GM19455 (cell line): Measurements from ENCODE around the gene MRPL20.
"Not testable (repeated sequence)": the region's sequence is repeated elsewhere in the genome, so short reads cannot be mapped to it uniquely, and the experiment has no call there.

Experiments used
- ATAC-seq: cut with Tn5 transposase; IDR thresholded peaks from one replicate; pipeline ENCODE4 v1.9.1; 2021; ENCODE audit not compliant: unreplicated experiment

Gene MRPL20

DNA sequence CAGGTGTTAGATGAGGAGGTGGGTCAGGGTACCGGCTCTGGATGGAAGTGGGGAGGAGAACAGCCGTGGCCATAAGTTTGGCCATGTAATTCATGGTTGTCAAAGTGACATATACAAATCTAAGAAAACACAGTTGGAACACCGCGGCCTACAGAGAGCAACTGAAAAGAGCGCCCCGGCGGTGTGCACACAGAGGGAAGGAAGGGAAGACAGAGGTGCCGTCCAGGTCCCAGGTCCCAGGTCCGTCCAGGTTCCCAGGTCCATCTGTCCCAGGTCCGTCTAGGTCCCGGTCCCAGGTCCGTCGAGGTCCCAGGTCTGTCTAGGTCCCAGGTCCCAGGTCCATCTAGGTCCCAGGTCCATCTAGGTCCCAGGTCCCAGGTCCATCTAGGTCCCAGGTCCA lies 4.5 kb upstream of the MRPL20 start:
- no peak for ATAC-seq

DNA sequence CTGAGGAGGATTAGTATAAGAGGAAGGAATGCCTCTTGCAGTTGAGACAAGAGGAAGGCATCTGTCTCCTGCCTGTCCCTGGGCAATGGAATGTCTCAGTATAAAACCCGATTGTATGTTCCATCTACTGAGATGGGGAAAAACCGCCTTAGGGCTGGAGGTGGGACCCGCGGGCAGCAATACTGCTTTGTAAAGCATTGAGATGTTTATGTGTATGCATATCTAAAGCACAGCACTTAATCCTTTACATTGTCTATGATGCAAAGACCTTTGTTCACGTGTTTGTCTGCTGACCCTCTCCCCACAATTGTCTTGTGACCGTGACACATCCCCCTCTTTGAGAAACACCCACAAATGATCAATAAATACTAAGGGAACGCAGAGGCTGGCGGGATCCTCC lies 3.1 kb upstream of the MRPL20 start:
- not testable (repeated sequence) for ATAC-seq

DNA sequence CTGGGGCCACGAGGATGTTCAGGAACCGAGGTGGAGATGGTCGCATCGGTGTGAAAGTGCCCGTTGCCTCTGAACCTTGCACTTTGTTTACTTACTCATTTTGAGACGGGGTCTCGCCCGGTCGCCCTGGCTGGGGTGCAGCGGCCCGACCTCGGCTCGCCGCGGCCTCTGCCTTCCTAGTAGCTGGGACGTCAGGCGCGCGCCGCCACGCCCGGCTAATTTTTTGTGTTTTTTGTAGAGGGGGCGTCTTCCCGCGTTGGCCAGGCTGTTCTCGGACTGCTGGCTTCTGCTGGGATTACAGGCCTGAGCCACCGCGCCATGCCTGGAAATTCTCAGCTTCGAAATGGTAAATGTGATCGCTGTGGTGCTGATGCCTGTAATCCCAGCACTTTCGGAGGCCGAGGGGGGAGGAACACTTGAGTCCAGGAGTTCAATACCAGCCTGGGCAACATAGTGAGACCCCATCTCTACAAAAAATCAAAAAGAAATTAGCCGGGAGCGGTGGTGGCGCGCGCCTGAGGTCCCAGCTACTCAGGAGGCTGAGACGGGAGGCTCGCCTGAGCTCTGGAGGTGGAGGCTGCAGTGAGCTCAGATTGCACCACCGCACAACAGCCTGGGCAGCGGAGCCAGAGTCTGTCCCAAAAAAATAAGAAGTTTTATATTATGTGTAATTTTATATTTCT lies 684 bp upstream of the MRPL20 start:
- no peak for ATAC-seq

DNA sequence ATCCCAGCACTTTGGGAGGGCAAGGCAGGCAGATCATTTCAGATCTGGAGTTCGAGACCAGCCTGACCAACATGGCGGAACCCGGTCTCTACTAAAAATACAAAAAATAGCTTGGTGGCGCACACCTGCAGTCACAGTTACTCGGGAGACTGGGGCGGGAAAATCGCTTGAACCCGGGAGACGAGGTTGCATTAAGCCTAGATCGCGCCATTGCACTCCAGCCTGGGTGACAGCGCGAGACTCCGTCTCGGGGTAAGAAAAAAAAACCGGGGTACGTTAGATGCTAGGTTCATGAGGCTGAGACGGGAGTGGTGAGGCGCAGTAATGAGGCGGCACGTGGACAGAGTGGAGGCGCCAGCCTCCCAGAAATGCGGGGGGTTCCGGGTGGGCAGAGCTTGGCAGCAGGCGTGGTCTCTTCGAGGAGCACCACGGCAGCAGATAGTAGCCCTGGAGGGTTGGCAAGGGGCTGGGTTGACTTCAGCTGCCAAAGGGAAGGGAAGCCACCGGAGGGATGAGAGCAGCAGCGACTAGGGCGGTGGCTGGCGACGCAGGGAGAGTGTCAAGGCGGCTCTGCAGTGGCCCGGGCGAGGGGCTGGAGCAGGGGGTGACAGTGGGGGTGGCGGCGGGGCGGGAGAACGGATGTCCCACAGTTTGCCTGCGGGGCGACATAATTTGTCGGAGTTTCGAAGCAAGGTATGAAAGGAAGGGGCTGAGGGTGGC lies 832 bp downstream of the MRPL20 start:
- ATAC-seq: no peak

DNA sequence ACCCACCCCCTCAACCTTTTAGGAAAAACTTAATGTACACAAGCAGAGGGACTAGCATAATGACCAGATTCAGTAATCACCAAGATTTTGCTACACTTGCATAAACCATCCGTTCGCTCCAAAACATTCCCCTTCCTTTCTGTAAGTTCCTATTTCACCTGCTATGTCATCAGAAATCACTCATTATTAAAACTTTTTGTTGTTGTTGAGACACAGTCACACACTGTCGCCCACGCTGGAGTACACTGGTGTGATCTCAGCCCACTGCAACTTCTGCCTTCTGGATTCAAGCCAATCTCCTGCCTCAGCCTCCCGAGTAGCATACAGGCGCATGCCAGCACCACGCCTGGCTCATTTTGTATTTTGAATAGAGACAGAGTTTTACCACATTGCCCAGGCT lies 3.4 kb downstream of the MRPL20 start:
- ATAC-seq: no peak

DNA sequence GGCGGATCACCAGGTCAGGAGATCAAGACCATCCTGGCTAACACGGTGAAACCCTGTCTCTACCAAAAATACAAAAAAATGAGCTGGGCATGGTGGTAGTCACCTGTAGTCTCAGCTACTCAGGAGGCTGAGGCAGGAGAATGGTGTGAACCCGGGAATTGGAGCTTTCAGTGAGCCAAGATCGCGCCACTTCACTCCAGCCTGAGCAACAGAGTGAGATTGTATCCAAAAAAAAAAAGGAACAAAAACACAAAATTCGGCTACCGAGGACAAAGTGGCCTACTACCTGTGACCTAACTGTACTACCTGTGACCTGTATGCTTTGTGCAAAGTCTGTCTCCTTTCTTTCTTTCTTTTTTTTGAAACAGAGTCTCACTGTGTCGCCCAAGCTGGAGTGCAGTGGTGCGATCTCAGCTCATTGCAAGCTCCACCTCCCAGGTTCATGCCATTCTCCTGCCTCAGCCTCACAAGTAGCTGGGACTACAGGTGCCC lies 4.1 kb downstream of the MRPL20 start:
- not testable (repeated sequence) for ATAC-seq

DNA sequence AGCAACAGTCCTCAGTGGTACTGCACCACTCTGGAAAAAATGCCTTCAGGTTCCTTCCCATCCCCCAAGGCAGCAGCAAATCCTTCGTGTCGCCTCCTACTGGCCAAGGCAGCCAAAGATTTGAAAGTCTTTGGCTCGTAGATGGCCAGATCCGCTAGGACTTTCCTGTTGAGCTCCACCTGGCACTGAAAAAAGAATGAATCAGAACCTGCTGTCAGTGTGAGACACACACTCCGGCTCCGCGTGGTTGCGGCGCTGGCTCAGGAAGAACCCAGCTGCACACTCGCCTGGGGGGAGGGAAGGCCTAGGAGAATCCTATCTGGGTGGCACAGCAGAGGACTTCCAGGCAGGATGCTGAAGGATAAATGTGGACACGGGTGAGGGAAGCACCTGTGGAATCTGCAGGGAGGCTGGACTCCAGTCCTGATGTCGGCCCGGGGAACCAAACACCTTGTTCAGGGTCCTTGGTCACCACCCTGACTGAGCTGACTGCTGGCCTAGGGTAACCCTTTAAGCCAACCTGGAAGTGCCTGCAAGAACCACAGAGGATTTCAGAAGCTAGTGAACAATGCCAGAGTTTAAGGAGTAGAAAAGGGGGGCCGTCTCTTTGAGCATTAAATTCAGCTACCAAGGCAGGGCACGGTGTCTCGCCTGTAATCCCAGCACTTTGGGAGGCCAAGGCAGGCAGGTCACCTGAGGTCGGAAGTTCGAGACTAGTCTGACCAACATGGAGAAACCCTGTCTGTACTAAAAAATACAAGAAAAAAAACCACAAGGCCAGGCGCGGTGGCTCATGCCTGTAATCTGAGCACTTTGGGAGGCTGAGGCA lies 4.8 kb downstream of the MRPL20 start:
- ATAC-seq: no peak

DNA sequence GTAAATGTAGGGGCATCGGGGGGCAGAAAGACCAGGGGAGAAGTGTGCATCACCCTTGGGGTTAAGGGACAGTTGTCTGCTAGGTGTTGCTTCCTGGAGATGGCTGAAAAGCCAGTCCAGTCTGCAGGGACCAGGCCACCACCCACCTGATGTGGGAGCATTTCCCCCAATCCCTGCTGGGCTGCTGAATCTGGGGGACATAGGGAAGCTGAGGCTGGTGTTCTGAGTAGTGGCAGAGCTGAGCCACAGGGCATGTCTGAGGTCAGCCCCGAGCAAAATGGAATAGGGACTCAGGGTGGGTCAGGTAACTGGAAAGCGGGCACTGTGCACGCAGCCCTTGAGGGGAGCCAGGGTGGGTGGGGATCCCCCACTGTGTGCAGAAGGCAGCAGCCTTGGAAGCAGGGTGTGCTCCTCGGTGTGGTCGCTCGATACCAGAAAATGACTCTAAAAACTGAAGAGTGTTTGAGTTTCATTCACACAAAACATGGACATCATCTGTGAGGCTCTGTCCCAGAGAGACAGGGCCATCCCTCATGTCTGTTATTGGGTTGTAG lies 5.6 kb downstream of the MRPL20 start:
- no peak for ATAC-seq

DNA sequence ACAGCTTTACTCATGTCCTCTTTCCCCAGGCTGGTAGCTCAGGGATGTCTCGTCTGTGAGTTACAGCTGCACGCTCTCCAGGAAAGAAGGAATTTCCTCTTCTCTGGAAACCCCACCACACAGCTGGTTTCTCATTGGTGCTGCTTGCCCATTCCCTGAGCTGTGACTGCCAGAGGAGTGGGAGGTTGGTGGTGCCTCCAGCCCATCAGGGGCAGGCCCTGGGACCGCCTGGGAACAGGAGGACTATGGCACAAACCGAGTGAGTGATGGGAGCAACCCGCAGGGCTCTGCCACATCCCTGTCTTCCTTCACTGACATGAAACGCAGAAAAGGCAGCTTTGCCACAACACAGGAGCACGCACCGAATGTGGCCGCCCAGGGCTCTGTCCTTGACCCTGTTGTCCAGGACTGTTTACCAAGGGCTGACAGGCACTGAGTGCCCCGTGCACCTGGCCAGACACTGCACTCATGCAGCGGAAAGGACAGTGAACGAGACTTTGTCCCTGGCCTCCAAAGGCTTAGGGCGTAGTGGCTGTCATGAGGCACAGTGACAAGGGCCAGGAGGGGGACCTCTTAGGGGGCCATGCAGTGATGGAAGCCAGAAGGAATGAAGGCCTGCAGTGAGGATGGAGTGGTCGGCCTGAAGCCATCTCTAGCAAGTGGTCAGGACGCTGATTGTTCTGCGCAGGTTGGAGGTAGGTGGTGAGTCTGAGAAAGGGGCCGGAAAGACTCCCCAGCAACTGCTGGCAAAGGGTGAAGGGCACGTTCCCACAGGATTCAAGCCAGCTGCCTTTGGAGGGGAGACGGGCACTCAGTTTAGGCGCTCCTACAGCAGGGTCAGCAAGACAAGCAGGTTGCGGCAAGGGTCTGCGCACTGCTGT lies 6.3 kb downstream of the MRPL20 start:
- no peak for ATAC-seq

DNA sequence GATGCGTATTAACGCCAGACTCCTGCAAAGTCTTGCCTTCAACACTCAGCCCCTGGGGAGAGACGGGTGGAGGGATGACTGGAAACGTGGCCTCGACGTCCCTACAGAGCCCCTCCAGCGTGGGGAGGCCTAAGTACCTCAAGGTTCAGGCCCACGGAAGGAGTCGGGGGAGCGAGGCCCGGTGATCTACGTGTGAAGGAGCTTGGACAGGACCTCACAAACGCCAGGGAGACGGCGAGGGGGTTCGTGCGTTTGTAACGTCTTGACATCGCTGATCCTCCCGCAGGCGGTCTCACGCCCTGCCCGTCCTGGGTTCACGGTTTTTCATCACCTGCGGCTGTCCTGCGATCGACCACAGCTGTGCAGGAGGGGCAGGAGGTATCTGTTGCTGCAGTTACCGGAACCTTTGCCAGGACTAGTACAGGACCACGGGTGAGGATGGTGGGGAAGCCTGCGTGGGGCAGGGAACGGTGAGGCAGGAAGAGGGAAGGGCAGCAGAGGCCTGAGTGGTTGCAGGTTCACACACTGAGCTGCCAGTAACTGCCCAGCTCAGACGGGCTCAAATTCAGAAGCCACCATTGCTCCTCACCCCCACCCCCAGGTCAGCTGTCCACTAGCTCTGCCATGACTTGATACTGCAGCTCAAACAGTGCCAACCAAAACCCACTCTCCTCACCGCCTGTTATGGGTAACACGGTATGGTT lies 7.1 kb downstream of the MRPL20 start:
- peak; percentile 5 for ATAC-seq

DNA sequence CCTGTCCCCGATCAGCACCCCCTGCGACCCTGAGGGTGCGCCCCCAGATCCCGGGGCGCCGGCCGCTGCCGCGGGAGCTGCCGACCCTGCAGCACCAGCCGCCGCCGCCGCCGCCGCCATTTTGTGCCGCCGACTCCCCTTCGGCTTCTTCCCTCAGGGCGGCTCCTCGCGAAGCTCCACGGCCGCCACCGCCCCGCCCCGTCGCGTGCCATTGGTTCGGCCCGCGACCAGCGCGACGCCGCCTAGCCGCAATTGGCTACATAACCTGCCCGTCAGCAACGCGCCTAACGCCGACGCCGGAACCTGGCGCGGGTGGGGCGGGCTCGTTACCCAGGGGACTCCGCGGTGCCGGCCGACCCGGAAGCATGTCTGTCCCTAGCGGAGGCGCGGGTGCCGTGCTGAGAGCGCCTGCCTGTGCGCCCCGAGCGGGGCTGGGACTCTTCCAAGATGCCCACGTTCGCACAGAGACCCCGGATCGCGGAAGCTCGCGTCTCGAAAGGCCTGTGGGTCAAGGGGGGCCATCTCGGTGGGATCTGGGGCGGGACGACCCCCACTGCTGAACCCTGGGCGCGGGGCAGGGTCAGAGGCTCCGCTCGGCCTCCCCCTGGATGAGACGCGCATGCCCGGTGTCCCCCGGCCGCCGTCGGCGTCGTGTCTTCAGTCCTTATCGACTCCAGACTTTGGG lies 7.8 kb downstream of the MRPL20 start, which contains the start of gene CCNL2:
Gene CCNL2, minus strand, starts transcription at position 149 of the 685 bp plus-strand sequence. Its CDS starts 29 bp downstream, at position 120.
- ATAC-seq: peak; percentile 92

DNA sequence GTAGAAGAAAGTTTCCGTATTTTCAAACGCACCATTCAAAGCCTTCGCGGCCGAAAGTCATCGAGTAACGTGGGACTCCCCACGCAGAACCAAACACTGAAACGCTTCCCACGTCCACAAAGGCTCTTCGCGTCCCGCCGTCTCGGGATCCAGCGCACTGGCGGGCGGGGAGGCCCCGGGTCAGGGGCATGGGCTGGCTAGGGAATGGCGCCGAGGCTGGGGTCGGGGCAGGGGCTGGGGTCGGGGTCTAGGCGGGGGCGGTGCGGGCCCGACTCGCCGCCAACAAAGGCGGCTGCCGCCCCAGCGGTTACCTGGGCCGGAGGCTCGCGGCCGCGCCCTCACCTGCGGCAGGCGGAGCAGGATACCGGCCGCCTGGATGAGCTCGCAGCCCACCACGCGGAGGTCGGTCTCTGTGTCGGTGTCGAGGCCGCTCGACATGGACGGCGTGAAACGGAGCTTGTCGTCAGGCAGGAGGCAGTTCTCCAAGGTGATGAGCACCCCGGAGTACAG lies 8.4 kb downstream of the MRPL20 start:
- ATAC-seq: peak; percentile 6

DNA sequence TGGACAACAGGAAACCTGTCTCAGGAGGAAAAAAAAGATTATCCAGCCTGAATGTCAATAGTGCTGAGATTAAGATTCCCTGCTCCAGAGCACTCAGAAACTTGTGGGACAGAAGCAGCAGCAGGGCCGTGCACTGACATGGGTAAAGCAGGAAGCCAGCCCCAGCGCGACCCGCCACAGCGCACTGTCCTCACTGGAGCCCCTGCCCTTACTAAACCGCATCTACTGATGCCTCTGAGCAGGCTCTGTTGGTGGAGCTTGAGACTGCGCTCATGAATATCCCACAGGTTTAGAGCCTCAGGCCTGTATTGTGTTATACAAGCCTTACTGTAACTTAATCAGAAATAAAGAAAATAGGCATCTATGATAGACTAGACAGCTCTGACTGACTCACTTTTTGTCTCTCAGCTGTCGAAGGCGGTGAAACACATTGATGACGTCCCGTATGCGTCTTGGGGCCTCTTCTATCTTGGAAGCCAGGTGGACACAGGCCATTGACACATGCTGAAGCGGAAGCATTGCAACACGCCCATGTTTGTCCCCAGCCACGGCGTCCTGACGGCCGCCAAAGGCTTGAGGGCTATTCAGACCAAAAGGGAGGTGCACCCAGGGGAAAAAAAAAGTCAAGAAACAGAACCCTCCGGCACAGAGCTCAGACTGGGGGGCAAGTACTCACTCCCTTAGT lies 9.1 kb downstream of the MRPL20 start:
- no peak for ATAC-seq

DNA sequence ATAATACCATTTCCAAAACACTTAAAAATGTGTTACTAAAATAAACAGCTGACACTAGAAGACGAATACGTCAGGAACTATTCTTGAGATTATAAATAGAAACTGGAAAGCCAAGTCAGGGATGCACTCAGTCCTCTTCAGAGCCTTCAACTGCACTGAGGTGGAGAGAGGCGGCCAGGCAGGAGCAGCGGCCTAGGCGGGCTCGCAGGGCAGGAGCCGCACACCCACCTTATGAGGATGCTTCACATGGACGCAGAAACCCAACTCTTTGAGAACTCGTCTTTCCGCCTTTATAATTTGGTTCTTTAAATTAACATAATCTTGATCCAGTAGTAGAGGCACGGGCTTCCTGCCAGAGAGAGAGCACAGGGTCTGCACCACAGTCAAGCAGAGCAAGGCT lies 11.9 kb downstream of the MRPL20 start:
- no peak for ATAC-seq

DNA sequence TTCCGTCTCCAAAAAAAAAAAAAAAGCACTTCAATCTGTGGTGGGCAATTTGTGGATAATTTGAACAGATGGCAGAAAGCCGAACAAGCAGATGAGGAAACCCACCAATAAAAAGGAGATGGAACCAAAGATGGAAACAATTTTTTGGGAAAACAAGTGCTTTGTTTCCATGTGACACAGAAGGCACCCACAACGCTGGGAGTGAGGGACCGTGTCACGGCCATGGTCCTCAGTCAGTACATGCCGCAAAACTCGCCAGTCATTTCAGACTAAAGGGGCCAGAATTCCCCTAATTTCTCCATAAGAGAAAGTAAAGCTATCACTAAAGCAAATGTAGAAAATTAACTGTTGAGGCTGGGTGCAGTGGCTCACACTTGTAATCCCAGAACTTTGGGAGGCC lies 13.0 kb downstream of the MRPL20 start:
- ATAC-seq: no peak

DNA sequence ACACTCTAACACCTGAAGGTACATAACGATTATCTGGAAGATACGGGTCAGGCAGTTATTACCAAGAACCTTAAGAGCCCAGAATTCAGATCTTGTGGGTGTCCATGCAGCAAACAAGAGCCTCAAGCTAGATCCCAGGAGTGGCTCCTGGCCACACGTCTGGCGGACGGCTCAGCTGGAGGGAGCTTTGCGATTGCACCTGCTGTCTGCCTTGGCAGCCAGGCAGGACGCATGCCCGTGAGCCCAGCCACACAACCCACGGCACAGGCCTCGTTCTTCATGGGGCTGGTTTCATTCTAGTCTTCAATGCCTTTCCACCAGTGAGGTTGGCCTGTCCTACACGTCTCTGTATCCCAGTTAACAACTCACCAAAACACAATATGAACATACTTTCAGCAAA lies 13.7 kb downstream of the MRPL20 start:
- no peak for ATAC-seq

DNA sequence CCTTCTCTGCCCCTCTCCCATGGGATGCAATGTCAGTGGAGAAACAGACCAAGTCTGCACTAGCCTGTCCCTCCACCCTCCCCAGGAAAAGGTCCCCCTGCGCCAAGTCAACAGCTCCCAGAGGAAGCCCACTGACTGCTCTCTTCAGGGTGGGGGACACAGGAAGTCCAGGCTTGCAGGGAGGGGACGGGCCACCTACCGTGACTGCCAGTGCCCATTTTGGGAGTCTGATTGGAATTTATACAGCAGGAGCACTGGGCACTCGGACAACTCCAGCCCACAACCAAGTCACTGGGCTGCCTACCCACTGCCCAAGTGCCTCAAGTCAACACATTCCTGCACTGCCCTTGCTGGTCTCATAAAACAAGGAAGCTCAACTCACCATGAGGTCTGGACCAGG lies 14.1 kb downstream of the MRPL20 start:
- ATAC-seq: no peak

DNA sequence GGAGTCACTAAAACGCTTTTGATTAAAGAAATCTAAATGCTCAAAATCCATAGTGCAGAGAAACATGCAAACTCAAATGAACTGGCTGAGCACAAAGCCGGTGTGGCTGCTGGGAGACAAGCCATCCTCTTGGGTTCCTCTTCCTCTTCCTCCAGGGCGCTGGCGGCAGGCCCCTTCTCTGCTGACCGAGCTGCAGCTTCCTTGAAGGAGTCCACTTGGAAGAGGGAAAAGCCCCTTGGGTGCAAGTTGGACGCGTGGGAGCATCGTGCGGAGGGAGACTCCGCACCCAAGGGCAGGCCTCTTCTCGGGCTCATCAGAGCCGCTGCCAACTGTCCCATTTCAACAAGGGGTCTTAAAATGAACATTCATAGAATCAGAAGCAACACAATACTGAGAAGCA lies 15.9 kb downstream of the MRPL20 start:
- ATAC-seq: no peak
